ENCODE results near the gene PRAMEF1. TPM values are rescaled to one million over a fixed set of nuclear protein-coding genes. Genes with fewer than 3 reads are reported as not detected.

Gene PRAMEF1
- total RNA-seq, 1 experiment from 2014 or later, result not detected

DNA sequence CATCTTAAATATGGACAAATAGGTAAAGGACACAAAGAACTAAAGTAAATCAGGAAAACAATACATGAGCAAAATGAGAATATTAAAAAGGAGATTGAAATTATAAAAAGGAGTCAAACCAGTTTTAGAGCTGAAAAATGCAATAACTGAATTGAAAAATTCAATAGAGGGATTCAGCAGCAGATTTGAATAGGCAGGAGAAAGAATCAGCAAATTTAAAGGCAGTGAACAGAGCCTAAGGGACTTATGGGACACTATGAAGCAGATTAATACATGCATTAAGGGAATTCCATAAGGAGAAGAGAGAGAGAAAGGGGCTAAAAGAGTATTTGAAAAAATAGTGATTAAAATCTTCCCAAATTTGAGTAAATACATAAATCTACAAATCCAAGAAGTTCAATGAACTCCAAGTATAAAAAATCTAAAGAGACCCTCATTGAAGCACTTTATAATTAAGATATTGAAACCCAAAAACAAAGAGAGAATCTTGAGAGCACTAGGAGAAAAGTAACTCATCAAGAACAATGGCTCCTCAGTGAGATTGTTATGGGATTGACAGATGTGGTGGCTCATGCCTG lies 42.3 kb upstream of the PRAMEF1 start:
- Mint-ChIP-seq H3K27ac (ENCODE audit: unreplicated experiment) (no peak overlapping the region), H3K36me3 (ENCODE audit: insufficient read depth, unreplicated experiment) (no peaks in the 10 kb centered on the region), H3K27me3 (ENCODE audit: unreplicated experiment) (peaks cover 73% of the 10 kb centered on the region), H3K4me3 (ENCODE audit: low read depth, unreplicated experiment) (no peak overlapping the region), H3K9me3 (ENCODE audit: low read depth, unreplicated experiment) (peaks cover 5% of the 10 kb centered on the region), H3K4me1 (ENCODE audit: low read depth, unreplicated experiment) (peaks cover 11% of the 10 kb centered on the region)
- CTCF ChIA-PET, result interaction anchor here (0.6 kb wide), 1 partner anchor 274 kb away, joined by 3 read pairs; no protein-coding TSS in a partner anchor
- TF ChIP-seq, protein P1, sequence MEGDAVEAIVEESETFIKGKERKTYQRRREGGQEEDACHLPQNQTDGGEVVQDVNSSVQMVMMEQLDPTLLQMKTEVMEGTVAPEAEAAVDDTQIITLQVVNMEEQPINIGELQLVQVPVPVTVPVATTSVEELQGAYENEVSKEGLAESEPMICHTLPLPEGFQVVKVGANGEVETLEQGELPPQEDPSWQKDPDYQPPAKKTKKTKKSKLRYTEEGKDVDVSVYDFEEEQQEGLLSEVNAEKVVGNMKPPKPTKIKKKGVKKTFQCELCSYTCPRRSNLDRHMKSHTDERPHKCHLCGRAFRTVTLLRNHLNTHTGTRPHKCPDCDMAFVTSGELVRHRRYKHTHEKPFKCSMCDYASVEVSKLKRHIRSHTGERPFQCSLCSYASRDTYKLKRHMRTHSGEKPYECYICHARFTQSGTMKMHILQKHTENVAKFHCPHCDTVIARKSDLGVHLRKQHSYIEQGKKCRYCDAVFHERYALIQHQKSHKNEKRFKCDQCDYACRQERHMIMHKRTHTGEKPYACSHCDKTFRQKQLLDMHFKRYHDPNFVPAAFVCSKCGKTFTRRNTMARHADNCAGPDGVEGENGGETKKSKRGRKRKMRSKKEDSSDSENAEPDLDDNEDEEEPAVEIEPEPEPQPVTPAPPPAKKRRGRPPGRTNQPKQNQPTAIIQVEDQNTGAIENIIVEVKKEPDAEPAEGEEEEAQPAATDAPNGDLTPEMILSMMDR (IDR thresholded peaks at IDR 0.05; ENCODE audit: unreplicated experiment), result no peak
- intact Hi-C loops (cut with micrococcal nuclease; ENCODE audit: unreplicated experiment), result no loop called here
- no peak for DNase-seq
- BruUV-seq (replicated peaks), result no TSS peak

DNA sequence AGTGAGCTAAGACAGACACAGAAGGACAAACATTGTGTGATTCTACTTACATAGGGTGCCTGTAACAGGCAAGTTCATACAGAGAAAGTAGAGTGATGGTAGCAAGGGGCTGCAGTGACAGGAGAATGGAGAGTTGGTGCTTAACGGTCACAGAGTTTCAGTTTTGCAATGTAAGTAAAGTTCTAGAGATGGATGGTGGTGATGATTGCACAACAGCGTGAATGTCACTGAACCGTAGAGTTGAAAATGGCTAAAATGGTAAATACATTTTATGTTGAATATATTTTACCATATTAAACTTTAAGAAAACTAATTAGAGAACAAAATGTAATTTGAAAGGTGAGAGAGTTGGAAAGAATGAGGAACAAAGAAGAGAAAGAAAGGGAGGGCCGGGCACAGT lies 36.5 kb upstream of the PRAMEF1 start:
- BruUV-seq (replicated peaks), result no TSS peak
- CTCF ChIA-PET, result no interaction called here
- Mint-ChIP-seq H3K4me3 (ENCODE audit: low read depth, unreplicated experiment) (no peak overlapping the region), H3K9me3 (ENCODE audit: low read depth, unreplicated experiment) (no peaks in the 10 kb centered on the region), H3K4me1 (ENCODE audit: low read depth, unreplicated experiment) (no peaks in the 10 kb centered on the region), H3K27ac (ENCODE audit: unreplicated experiment) (no peak overlapping the region), H3K27me3 (ENCODE audit: unreplicated experiment) (peaks cover 78% of the 10 kb centered on the region), H3K36me3 (ENCODE audit: insufficient read depth, unreplicated experiment) (no peaks in the 10 kb centered on the region)
- TF ChIP-seq, protein P1 (IDR thresholded peaks at IDR 0.05; ENCODE audit: unreplicated experiment), result no peak
- DNase-seq, result no peak
- intact Hi-C loops (cut with micrococcal nuclease; ENCODE audit: unreplicated experiment), result no loop called here

DNA sequence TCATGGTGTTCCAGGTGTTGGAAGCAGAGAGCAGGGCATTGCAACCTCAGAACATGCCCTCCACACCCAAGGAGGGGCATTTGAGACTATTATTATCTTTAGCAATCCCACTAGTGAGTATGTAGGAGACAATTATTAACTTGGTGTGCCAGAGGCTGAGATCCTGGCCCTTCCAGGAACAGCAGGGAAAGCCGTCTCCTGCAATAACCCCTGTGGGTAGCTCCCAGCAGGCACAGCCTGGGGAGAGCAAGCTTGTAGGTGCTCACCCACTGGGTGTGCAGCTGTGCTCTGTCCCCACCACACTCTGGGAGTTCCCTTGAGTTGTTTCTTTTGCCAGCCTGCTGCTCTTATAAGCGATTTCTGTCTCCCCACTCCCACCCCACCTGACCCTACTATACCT lies 34.9 kb upstream of the PRAMEF1 start:
- BruUV-seq (replicated peaks), result no TSS peak
- Mint-ChIP-seq H3K4me3 (ENCODE audit: low read depth, unreplicated experiment) (no peak overlapping the region), H3K27me3 (ENCODE audit: unreplicated experiment) (peaks cover 70% of the 10 kb centered on the region), H3K9me3 (ENCODE audit: low read depth, unreplicated experiment) (no peaks in the 10 kb centered on the region), H3K36me3 (ENCODE audit: insufficient read depth, unreplicated experiment) (no peaks in the 10 kb centered on the region), H3K4me1 (ENCODE audit: low read depth, unreplicated experiment) (no peaks in the 10 kb centered on the region), H3K27ac (ENCODE audit: unreplicated experiment) (no peak overlapping the region)
- CTCF ChIA-PET, result no interaction called here
- intact Hi-C loops (cut with micrococcal nuclease; ENCODE audit: unreplicated experiment), result no loop called here
- TF ChIP-seq, protein P1 (IDR thresholded peaks at IDR 0.05; ENCODE audit: unreplicated experiment), result no peak
- DNase-seq, result no peak

DNA sequence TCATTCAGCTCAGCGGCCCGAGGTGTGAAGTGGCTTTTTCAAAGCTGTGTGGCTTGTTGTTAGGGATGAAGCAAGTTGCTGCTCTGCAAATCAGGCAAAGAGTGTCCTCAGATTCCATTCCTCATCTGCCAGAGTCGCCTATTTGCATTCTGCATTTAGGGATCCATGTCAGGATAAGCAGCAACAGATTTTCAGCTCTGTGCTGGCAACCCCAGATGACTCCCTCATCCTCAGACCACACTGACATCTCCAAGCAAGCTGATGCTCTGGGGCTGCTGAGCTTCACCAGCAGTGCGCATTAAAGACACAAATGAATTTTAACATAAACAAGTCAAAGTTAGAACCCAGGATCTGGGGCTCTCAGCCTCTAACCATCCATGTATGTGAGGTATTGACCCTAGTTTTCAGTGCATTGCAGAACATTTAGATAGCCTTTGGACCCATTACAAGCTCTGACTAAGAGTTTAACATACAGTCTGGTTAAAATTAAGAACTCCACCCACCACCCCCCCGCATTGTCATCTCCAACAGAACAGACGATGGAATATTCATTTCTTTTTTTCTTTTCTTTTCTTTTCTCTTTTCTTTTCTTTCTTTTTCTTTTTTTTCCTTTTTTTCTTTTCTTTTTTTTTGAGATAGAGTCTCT lies 34.3 kb upstream of the PRAMEF1 start:
- CTCF ChIA-PET, result no interaction called here
- BruUV-seq (replicated peaks), result no TSS peak
- Mint-ChIP-seq H3K27ac (ENCODE audit: unreplicated experiment) (no peak overlapping the region), H3K4me1 (ENCODE audit: low read depth, unreplicated experiment) (no peaks in the 10 kb centered on the region), H3K4me3 (ENCODE audit: low read depth, unreplicated experiment) (no peak overlapping the region), H3K36me3 (ENCODE audit: insufficient read depth, unreplicated experiment) (no peaks in the 10 kb centered on the region), H3K27me3 (ENCODE audit: unreplicated experiment) (peaks cover 65% of the 10 kb centered on the region), H3K9me3 (ENCODE audit: low read depth, unreplicated experiment) (no peaks in the 10 kb centered on the region)
- DNase-seq, result no peak
- TF ChIP-seq, protein P1 (IDR thresholded peaks at IDR 0.05; ENCODE audit: unreplicated experiment), result no peak
- intact Hi-C loops (cut with micrococcal nuclease; ENCODE audit: unreplicated experiment), result no loop called here

Measured in Calu3 (cell line).